Neural cell (in vitro differentiated cells): ENCODE data around the gene ABCB6. TPM values are rescaled to one million over a fixed set of nuclear protein-coding genes. Genes with fewer than 3 reads are reported as not detected.
A peak's percentile ranks its signal among the peaks of the same experiment; 100 is the strongest.

ENCODE experiments used
- H2AFZ ChIP-seq: fragments of 200-600, 300-800 bp; sonication (generic), shearing (Covaris generic); 2 replicates; pipeline ENCODE4 v1.6.0; 2014; ENCODE audit warnings: low read depth, mild to moderate bottlenecking, antibody characterized with exemption, low read length, moderate library complexity
- H3F3A ChIP-seq: fragments of 200-600 bp; shearing (Covaris generic); 2 replicates; pipeline ENCODE4 v1.6.1; 2016; ENCODE audit warnings: mild to moderate bottlenecking, moderate library complexity, mixed read lengths, antibody characterized with exemption, low read length; ENCODE audit not compliant: insufficient read depth, poor library complexity, severe bottlenecking
- H3K27ac ChIP-seq: fragments of 200-600, 300-800 bp; sonication (generic), shearing (Covaris generic); 2 replicates; pipeline ENCODE4 v1.5.1; 2014; ENCODE audit warnings: mild to moderate bottlenecking, low read length, moderate library complexity
- H3K27me3 ChIP-seq: fragments of 300-800, 200-600 bp; sonication (generic), shearing (Covaris generic); 2 replicates; pipeline ENCODE4 v1.6.0; 2014; ENCODE audit warnings: mild to moderate bottlenecking, low read depth, low read length, moderate library complexity; ENCODE audit not compliant: insufficient read depth
- H3K36me3 ChIP-seq: fragments of 300-800, 200-600 bp; sonication (generic), shearing (Covaris generic); 2 replicates; pipeline ENCODE4 v1.5.1; 2014; ENCODE audit warnings: mild to moderate bottlenecking, antibody characterized with exemption, low read length, moderate library complexity; ENCODE audit not compliant: insufficient read depth
- H3K4me2 ChIP-seq: fragments of 300-800, 200-600 bp; sonication (generic), shearing (Covaris generic); 2 replicates; pipeline ENCODE4 v1.6.0; 2014; ENCODE audit warnings: mild to moderate bottlenecking, low read length
- H3K4me3 ChIP-seq: fragments of 300-800, 200-600 bp; sonication (generic), shearing (Covaris generic); 2 replicates; pipeline ENCODE4 v1.5.1; 2014; ENCODE audit warnings: mild to moderate bottlenecking, low read length, moderate library complexity
- H3K79me2 ChIP-seq: fragments of 200-600 bp; shearing (Covaris generic); replicated peaks from 2 replicates; pipeline ENCODE4 v1.6.0; 2014; ENCODE audit warnings: mild to moderate bottlenecking, low read length, moderate library complexity; ENCODE audit not compliant: insufficient read depth
- H3K9ac ChIP-seq: fragments of 300-800, 200-600 bp; sonication (generic), shearing (Covaris generic); 2 replicates; pipeline ENCODE4 v1.6.1; 2016; ENCODE audit warnings: mild to moderate bottlenecking, low read length, mixed read lengths
- H3K9me2 ChIP-seq: fragments of 200-600 bp; shearing (Covaris generic); 2 replicates; pipeline ENCODE4 v1.6.1; 2016; ENCODE audit warnings: mild to moderate bottlenecking, low read length, mixed read lengths; ENCODE audit not compliant: insufficient read depth
- H3K9me3 ChIP-seq: fragments of 200-600, 300-800 bp; sonication (generic), shearing (Covaris generic); 2 replicates; pipeline ENCODE4 v1.6.1; 2016; ENCODE audit warnings: mild to moderate bottlenecking, mixed run types, low read length, moderate library complexity, mixed read lengths
- H4K20me1 ChIP-seq: fragments of 200-600 bp; shearing (Covaris generic); 2 replicates; pipeline ENCODE4 v1.6.1; 2016; ENCODE audit warnings: mild to moderate bottlenecking, mixed run types; ENCODE audit not compliant: insufficient read depth
- EZH2 ChIP-seq: fragments of 200-600, 300-800 bp; shearing (Covaris generic), sonication (generic); IDR thresholded peaks from 2 replicates; pipeline ENCODE4 v1.6.1; 2014; ENCODE audit warnings: antibody characterized with exemption, low read length, borderline replicate concordance, mild to moderate bottlenecking; ENCODE audit not compliant: insufficient read depth, poor library complexity, severe bottlenecking
- MXI1 ChIP-seq: fragments of 450-650 bp; conservative IDR thresholded peaks from 2 replicates; pipeline ENCODE4 v1.6.1; 2014; ENCODE audit warnings: antibody characterized with exemption, mild to moderate bottlenecking; ENCODE audit not compliant: poor library complexity, severe bottlenecking
- RAD21 ChIP-seq: fragments of 450-650 bp; conservative IDR thresholded peaks from 2 replicates; pipeline ENCODE4 v1.6.1; 2014; ENCODE audit warnings: antibody characterized with exemption, mild to moderate bottlenecking, moderate library complexity
- REST ChIP-seq: IDR thresholded peaks from 2 replicates; pipeline ENCODE4 v1.6.1; 2012; ENCODE audit warnings: borderline replicate concordance
- SMC3 ChIP-seq: fragments of 450-650 bp; conservative IDR thresholded peaks from 2 replicates; pipeline ENCODE4 v1.6.1; 2014; ENCODE audit warnings: antibody characterized with exemption, mild to moderate bottlenecking, moderate library complexity; ENCODE audit not compliant: poor library complexity
- polyA plus RNA-seq: library from polyadenylated mRNA; depleted of rRNA; stranded (reverse); fragments of >200 nt; gene quantifications from 2 replicates; pipeline ENCODE4 v1.2.3, GENCODE V29; 2014

The ABCB6 gene
- polyA plus RNA-seq, 1 donor from 2014 or later: 28.1 TPM

GRCh38 chr2:219179601-219180465 lies 38.9 kb downstream of the ABCB6 start:
- no peaks in the 10 kb centered on the region for H3K9me2 ChIP-seq
- TF ChIP-seq REST (no peak), RAD21 (no peak), MXI1 (no peak), EZH2 (no peak)
- no peak overlapping the region for H3K27ac ChIP-seq

GRCh38 chr2:219178377-219179175 lies 40.2 kb downstream of the ABCB6 start:
- Histone ChIP-seq H3K9me3 (no peaks in the 10 kb centered on the region), H3K9me2 (no peaks in the 10 kb centered on the region), H3K27ac (peak overlapping the region; percentile 77), H3K36me3 (peaks cover 6% of the 10 kb centered on the region), H3F3A (peaks cover 3% of the 10 kb centered on the region), H4K20me1 (no peaks in the 10 kb centered on the region), H3K9ac (peak overlapping the region; percentile 90), H3K79me2 (peaks cover 18% of the 10 kb centered on the region), H3K4me3 (peak overlapping the region; percentile 96), H2AFZ (peak overlapping the region; percentile 37), H3K27me3 (no peaks in the 10 kb centered on the region), H3K4me2 (peak overlapping the region; percentile 100)
- no peak for TF ChIP-seq SMC3
- TF ChIP-seq MXI1: peak; percentile 62

More at GRCh38 chr2:219179601-219180465, 38.9 kb downstream of the ABCB6 start:
- H3K79me2 ChIP-seq: peaks cover 18% of the 10 kb centered on the region
- H2AFZ ChIP-seq: no peak overlapping the region
- H3K36me3 ChIP-seq: peaks cover 6% of the 10 kb centered on the region
- H4K20me1 ChIP-seq: no peaks in the 10 kb centered on the region
- no peaks in the 10 kb centered on the region for H3K27me3 ChIP-seq
- peak overlapping the region; percentile 90 for H3K9ac ChIP-seq
- H3K4me3 ChIP-seq: peak overlapping the region; percentile 96
- no peaks in the 10 kb centered on the region for H3K9me3 ChIP-seq
- peaks cover 3% of the 10 kb centered on the region for H3F3A ChIP-seq
- H3K4me2 ChIP-seq: peak overlapping the region; percentile 100
